DOHH2 (cell line): ENCODE data around the gene CCR8.

Source experiments
- EZH2phosphoT487 ChIP-seq: fragments of 200-600 bp; sonication (generic); IDR thresholded peaks from 2 replicates; pipeline ENCODE4 v1.6.1; 2017; ENCODE audit warnings: borderline replicate concordance, mild to moderate bottlenecking, antibody characterized with exemption, low read length, moderate library complexity, mixed read lengths
- TF ChIP-seq, protein P1 (sequence below): fragments of 200-600 bp; sonication (generic); IDR thresholded peaks from one replicate; pipeline ENCODE4 v1.5.1; 2014; ENCODE audit warnings: antibody characterized with exemption, mild to moderate bottlenecking, low read depth, low read length; ENCODE audit not compliant: poor library complexity, severe bottlenecking

DNA sequence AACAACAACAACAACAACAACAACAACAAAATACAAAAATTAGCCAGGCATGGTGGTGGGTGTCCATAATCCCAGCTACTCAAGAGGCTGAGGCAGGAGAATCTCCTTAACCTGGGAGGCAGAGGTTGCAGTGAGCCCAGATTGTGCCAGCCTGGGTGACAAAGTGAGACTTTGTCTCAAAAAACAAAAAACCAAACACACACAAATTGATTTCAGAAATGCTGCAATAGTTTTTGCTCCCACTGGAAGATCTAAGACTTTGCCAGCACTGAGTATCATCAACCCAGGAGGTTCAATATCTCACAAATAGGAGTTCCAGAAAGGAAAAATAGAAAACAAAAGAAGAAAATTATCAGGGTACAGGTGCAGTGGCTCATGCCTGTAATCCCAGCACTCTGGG is 16.2 kb upstream of the CCR8 start:
- TF ChIP-seq, protein P1, sequence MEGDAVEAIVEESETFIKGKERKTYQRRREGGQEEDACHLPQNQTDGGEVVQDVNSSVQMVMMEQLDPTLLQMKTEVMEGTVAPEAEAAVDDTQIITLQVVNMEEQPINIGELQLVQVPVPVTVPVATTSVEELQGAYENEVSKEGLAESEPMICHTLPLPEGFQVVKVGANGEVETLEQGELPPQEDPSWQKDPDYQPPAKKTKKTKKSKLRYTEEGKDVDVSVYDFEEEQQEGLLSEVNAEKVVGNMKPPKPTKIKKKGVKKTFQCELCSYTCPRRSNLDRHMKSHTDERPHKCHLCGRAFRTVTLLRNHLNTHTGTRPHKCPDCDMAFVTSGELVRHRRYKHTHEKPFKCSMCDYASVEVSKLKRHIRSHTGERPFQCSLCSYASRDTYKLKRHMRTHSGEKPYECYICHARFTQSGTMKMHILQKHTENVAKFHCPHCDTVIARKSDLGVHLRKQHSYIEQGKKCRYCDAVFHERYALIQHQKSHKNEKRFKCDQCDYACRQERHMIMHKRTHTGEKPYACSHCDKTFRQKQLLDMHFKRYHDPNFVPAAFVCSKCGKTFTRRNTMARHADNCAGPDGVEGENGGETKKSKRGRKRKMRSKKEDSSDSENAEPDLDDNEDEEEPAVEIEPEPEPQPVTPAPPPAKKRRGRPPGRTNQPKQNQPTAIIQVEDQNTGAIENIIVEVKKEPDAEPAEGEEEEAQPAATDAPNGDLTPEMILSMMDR = no peak
- no peak for TF ChIP-seq EZH2phosphoT487
